Neural cell (in vitro differentiated cells): ENCODE results near the gene OAF. TPM values are rescaled to one million over a fixed set of nuclear protein-coding genes. Genes with fewer than 3 reads are reported as not detected.

Experiments
- H2AFZ ChIP-seq: fragments of 200-600, 300-800 bp; sonication (generic), shearing (Covaris generic); 2 replicates; pipeline ENCODE4 v1.6.0; 2014; ENCODE audit warnings: low read depth, mild to moderate bottlenecking, antibody characterized with exemption, low read length, moderate library complexity
- H3F3A ChIP-seq: fragments of 200-600 bp; shearing (Covaris generic); 2 replicates; pipeline ENCODE4 v1.6.1; 2016; ENCODE audit warnings: mild to moderate bottlenecking, moderate library complexity, mixed read lengths, antibody characterized with exemption, low read length; ENCODE audit not compliant: insufficient read depth, poor library complexity, severe bottlenecking
- H3K27ac ChIP-seq: fragments of 200-600, 300-800 bp; sonication (generic), shearing (Covaris generic); 2 replicates; pipeline ENCODE4 v1.5.1; 2014; ENCODE audit warnings: mild to moderate bottlenecking, low read length, moderate library complexity
- H3K27me3 ChIP-seq: fragments of 300-800, 200-600 bp; sonication (generic), shearing (Covaris generic); 2 replicates; pipeline ENCODE4 v1.6.0; 2014; ENCODE audit warnings: mild to moderate bottlenecking, low read depth, low read length, moderate library complexity; ENCODE audit not compliant: insufficient read depth
- H3K36me3 ChIP-seq: fragments of 300-800, 200-600 bp; sonication (generic), shearing (Covaris generic); 2 replicates; pipeline ENCODE4 v1.5.1; 2014; ENCODE audit warnings: mild to moderate bottlenecking, antibody characterized with exemption, low read length, moderate library complexity; ENCODE audit not compliant: insufficient read depth
- H3K4me2 ChIP-seq: fragments of 300-800, 200-600 bp; sonication (generic), shearing (Covaris generic); 2 replicates; pipeline ENCODE4 v1.6.0; 2014; ENCODE audit warnings: mild to moderate bottlenecking, low read length
- H3K4me3 ChIP-seq: fragments of 300-800, 200-600 bp; sonication (generic), shearing (Covaris generic); 2 replicates; pipeline ENCODE4 v1.5.1; 2014; ENCODE audit warnings: mild to moderate bottlenecking, low read length, moderate library complexity
- H3K79me2 ChIP-seq: fragments of 200-600 bp; shearing (Covaris generic); replicated peaks from 2 replicates; pipeline ENCODE4 v1.6.0; 2014; ENCODE audit warnings: mild to moderate bottlenecking, low read length, moderate library complexity; ENCODE audit not compliant: insufficient read depth
- H3K9ac ChIP-seq: fragments of 300-800, 200-600 bp; sonication (generic), shearing (Covaris generic); 2 replicates; pipeline ENCODE4 v1.6.1; 2016; ENCODE audit warnings: mild to moderate bottlenecking, low read length, mixed read lengths
- H3K9me2 ChIP-seq: fragments of 200-600 bp; shearing (Covaris generic); 2 replicates; pipeline ENCODE4 v1.6.1; 2016; ENCODE audit warnings: mild to moderate bottlenecking, low read length, mixed read lengths; ENCODE audit not compliant: insufficient read depth
- H3K9me3 ChIP-seq: fragments of 200-600, 300-800 bp; sonication (generic), shearing (Covaris generic); 2 replicates; pipeline ENCODE4 v1.6.1; 2016; ENCODE audit warnings: mild to moderate bottlenecking, mixed run types, low read length, moderate library complexity, mixed read lengths
- H4K20me1 ChIP-seq: fragments of 200-600 bp; shearing (Covaris generic); 2 replicates; pipeline ENCODE4 v1.6.1; 2016; ENCODE audit warnings: mild to moderate bottlenecking, mixed run types; ENCODE audit not compliant: insufficient read depth
- CTCF ChIP-seq: fragments of 450-650 bp; IDR thresholded peaks from 2 replicates; pipeline ENCODE4 v1.5.1; 2014; ENCODE audit warnings: antibody characterized with exemption, mild to moderate bottlenecking, moderate library complexity; ENCODE audit not compliant: poor library complexity, severe bottlenecking
- EP300 ChIP-seq: fragments of 450-650 bp; conservative IDR thresholded peaks from 2 replicates; pipeline ENCODE4 v1.6.1; 2014; ENCODE audit warnings: antibody characterized with exemption, mild to moderate bottlenecking, moderate library complexity; ENCODE audit not compliant: poor library complexity, severe bottlenecking
- EZH2 ChIP-seq: fragments of 200-600, 300-800 bp; shearing (Covaris generic), sonication (generic); IDR thresholded peaks from 2 replicates; pipeline ENCODE4 v1.6.1; 2014; ENCODE audit warnings: antibody characterized with exemption, low read length, borderline replicate concordance, mild to moderate bottlenecking; ENCODE audit not compliant: insufficient read depth, poor library complexity, severe bottlenecking
- MXI1 ChIP-seq: fragments of 450-650 bp; conservative IDR thresholded peaks from 2 replicates; pipeline ENCODE4 v1.6.1; 2014; ENCODE audit warnings: antibody characterized with exemption, mild to moderate bottlenecking; ENCODE audit not compliant: poor library complexity, severe bottlenecking
- POLR2AphosphoS5 ChIP-seq: IDR thresholded peaks from 2 replicates; pipeline ENCODE4 v1.6.1; 2012
- RAD21 ChIP-seq: fragments of 450-650 bp; conservative IDR thresholded peaks from 2 replicates; pipeline ENCODE4 v1.6.1; 2014; ENCODE audit warnings: antibody characterized with exemption, mild to moderate bottlenecking, moderate library complexity
- REST ChIP-seq: IDR thresholded peaks from 2 replicates; pipeline ENCODE4 v1.6.1; 2012; ENCODE audit warnings: borderline replicate concordance
- SMC3 ChIP-seq: fragments of 450-650 bp; conservative IDR thresholded peaks from 2 replicates; pipeline ENCODE4 v1.6.1; 2014; ENCODE audit warnings: antibody characterized with exemption, mild to moderate bottlenecking, moderate library complexity; ENCODE audit not compliant: poor library complexity
- TAF1 ChIP-seq: IDR thresholded peaks from 2 replicates; pipeline ENCODE4 v1.6.1; 2012; ENCODE audit warnings: low read depth
- polyA plus RNA-seq: library from polyadenylated mRNA; depleted of rRNA; stranded (reverse); fragments of >200 nt; gene quantifications from 2 replicates; pipeline ENCODE4 v1.2.3, GENCODE V29; 2014

OAF gene
- polyA plus RNA-seq, 1 donor from 2014 or later = 0.97 TPM

- H3K79me2 ChIP-seq = no peaks in the 10 kb centered on the region
- H3K36me3 ChIP-seq = no peaks in the 10 kb centered on the region
- no peak overlapping the region for H3K4me3 ChIP-seq
- H3F3A ChIP-seq = no peaks in the 10 kb centered on the region
- no peaks in the 10 kb centered on the region for H3K9me3 ChIP-seq
- H3K27me3 ChIP-seq = peaks cover 18% of the 10 kb centered on the region
- H3K4me2 ChIP-seq = no peak overlapping the region
- no peaks in the 10 kb centered on the region for H3K9me2 ChIP-seq
- H4K20me1 ChIP-seq = no peaks in the 10 kb centered on the region
- H2AFZ ChIP-seq = no peak overlapping the region
- no peak overlapping the region for H3K27ac ChIP-seq
- H3K9ac ChIP-seq = no peak overlapping the region
- TF ChIP-seq EP300 = no peak
- TF ChIP-seq MXI1 = no peak
- TF ChIP-seq CTCF = no peak
- no peak for TF ChIP-seq SMC3
- TF ChIP-seq RAD21 = no peak
- TF ChIP-seq EZH2 = no peak
- no peak for TF ChIP-seq POLR2AphosphoS5
- no peak for TF ChIP-seq TAF1
Measured at GRCh38 chr11:120244476-120245365, 33.9 kb downstream of the OAF start.

- Histone ChIP-seq H3K4me3 (no peak overlapping the region), H3F3A (no peaks in the 10 kb centered on the region), H3K79me2 (no peaks in the 10 kb centered on the region), H3K9me2 (no peaks in the 10 kb centered on the region), H3K4me2 (no peak overlapping the region), H3K36me3 (no peaks in the 10 kb centered on the region), H4K20me1 (no peaks in the 10 kb centered on the region), H3K27me3 (peaks cover 12% of the 10 kb centered on the region), H3K9me3 (no peaks in the 10 kb centered on the region), H2AFZ (no peak overlapping the region), H3K27ac (no peak overlapping the region), H3K9ac (no peak overlapping the region)
- TF ChIP-seq RAD21 = no peak
- TF ChIP-seq CTCF = no peak
- no peak for TF ChIP-seq POLR2AphosphoS5
- TF ChIP-seq EP300 = no peak
- TF ChIP-seq EZH2 = no peak
- TF ChIP-seq REST = no peak
Measured at GRCh38 chr11:120245434-120245833, 34.6 kb downstream of the OAF start.
